Pancreas (tissue), 10 donors: Measurements from ENCODE around the gene SLC26A9. TPM values are rescaled to one million over a fixed set of nuclear protein-coding genes. Genes with fewer than 3 reads are reported as not detected.

Experiments used
- ATAC-seq, 4 donors: fragments of 200-7000 bp; cut with Tn5 transposase; one replicate each; pipeline versions ENCODE4 v1.8.0 to v1.9.1; 2020; ENCODE audit warnings: mild to moderate bottlenecking in 4 of 4, moderate library complexity in 4 of 4
- DNase-seq, 6 donors: peaks; one replicate each; pipeline ENCODE4 v3.0.0-alpha.2; 2020
- FAIRE-seq: peaks from 2 replicates; lab custom pipeline; 2012; peaks lifted over from hg19 to GRCh38; lab: Jason Lieb, UNC
- H3K27ac ChIP-seq, 4 donors: fragments of 200-600 bp; sonication (generic); 1 replicate in 3 of 4; 2 replicates in 1 of 4; pipeline versions ENCODE4 v1.5.0 to v1.8.0; 2020
- H3K27me3 ChIP-seq, 4 donors: fragments of 200-600 bp; one replicate each; pipeline ENCODE4 v1.8.0; 2021
- H3K36me3 ChIP-seq, 3 donors: fragments of 200-600 bp; sonication (generic) in 1 of 3; one replicate each; pipeline versions ENCODE4 v1.5.0 to v1.8.0; 2020 to 2021
- H3K4me1 ChIP-seq, 3 donors: fragments of 200-600 bp; one replicate each; pipeline ENCODE4 v1.8.0; 2021
- H3K4me3 ChIP-seq, 4 donors: fragments of 200-600 bp; sonication (generic) in 2 of 4; one replicate each; pipeline versions ENCODE4 v1.5.0 to v1.8.0; 2020 to 2021
- H3K9me3 ChIP-seq, 4 donors: fragments of 200-600 bp; one replicate each; pipeline ENCODE4 v1.8.0; 2021
- CTCF ChIP-seq, 4 donors: fragments of 200-600 bp; sonication (generic) in 3 of 4; IDR thresholded peaks; one replicate each; pipeline versions ENCODE4 v1.5.0 to v1.8.0; 2021; ENCODE audit warnings: antibody characterized with exemption in 4 of 4
- WGBS, 2 donors: extraction: QIAGEN DNeasy Blood & Tissue Kit; methylation state at CpG; one replicate each; pipeline ENCODE4 v1.1.7; 2013; 5-methylcytosine and 5-hydroxymethylcytosine counted together
- intact Hi-C, 3 donors: fragments of 100-400 bp; cut with DNase I; formaldehyde crosslinking; loops; one replicate each; pipeline versions ENCODE4 v1.11.1 to v1.14.2; 2022
- polyA plus RNA-seq, 2 donors: library from polyadenylated mRNA; stranded (reverse); fragments of 200-250 nt; gene quantifications; one replicate each; pipeline ENCODE4 v1.2.3, GENCODE V29; 2013
- total RNA-seq, 6 donors: library from RNA; stranded (reverse); fragmentation: NEBNext Ultra II Directional in 4 of 6; extraction: Animal tissue kit (Norgen Biotek cat#: 25700) in 4 of 6; gene quantifications; one replicate each; pipeline versions ENCODE4 v1.2.1 to v1.2.4, GENCODE V29; 2021 to 2023
- donor health status: healthy with polysubstance abuse.
- donor health status: DM: no; HTN: no; CAD: no; lungs with moderate emphysema.
- donor health status: DM: no; HTN: no; CAD: no.
- donor health status: control.
- donor health status: control.
- donor health status: Bipolar disorder and iron deficiency.
- donor health status: DM: yes; HTN: yes; CAD: no.
- donor health status: DM: no; HTN: no; CAD: no.
- donor health status: DM: no; HTN: no; CAD: no.
- donor health status: DM: yes; HTN: yes; CAD: no.

Gene SLC26A9
- total and polyA plus RNA-seq, 8 donors, result 0.56 to 6.5 (median 1.2) TPM

- no peak for TF ChIP-seq CTCF (IDR thresholded peaks at IDR 0.05)
- Histone ChIP-seq H3K4me3 (no peak overlapping the region), H3K27ac (no peak overlapping the region), H3K36me3 (no peaks in the 10 kb centered on the region), H3K4me1 (no peaks in the 10 kb centered on the region), H3K9me3 (no peaks in the 10 kb centered on the region), H3K27me3 (no peaks in the 10 kb centered on the region)
- intact Hi-C loops, result loop anchor here in 2 of 3 donors (5.0 to 10.0 kb wide), 3 partner anchors 50 to 180 kb away; no protein-coding TSS in a partner anchor
- FAIRE-seq, result no peak
- DNase-seq, result no peak
- no peak for ATAC-seq
Observed at GRCh38 chr1:205924460-205924790, 18.8 kb downstream of the SLC26A9 start.

GRCh38 chr1:205923651-205924459, 19.4 kb downstream of the SLC26A9 start:
- intact Hi-C loops, result loop anchor here in 2 of 3 donors (5.0 to 10.0 kb wide), 3 partner anchors 51 to 181 kb away; no protein-coding TSS in a partner anchor
- H3K27ac ChIP-seq, result no peak overlapping the region
- H3K4me3 ChIP-seq, result no peak overlapping the region
- no peaks in the 10 kb centered on the region for H3K4me1 ChIP-seq
- DNase-seq (peak in 1 of 6 donors; percentile 34), ATAC-seq (no peak), FAIRE-seq (no peak)
- no peaks in the 10 kb centered on the region for H3K36me3 ChIP-seq
- H3K9me3 ChIP-seq, result no peaks in the 10 kb centered on the region
- no peaks in the 10 kb centered on the region for H3K27me3 ChIP-seq
- TF ChIP-seq CTCF (IDR thresholded peaks at IDR 0.05), result no peak
- WGBS, 2 donors, result 93 to 95% methylated on average over 11 of the region's 11 CpGs

GRCh38 chr1:205922806-205923205, 20.4 kb downstream of the SLC26A9 start:
- DNase-seq (no peak), FAIRE-seq (no peak), ATAC-seq (no peak)
- 81 to 83% methylated on average over 6 of the region's 6 CpGs for WGBS, 2 donors
- intact Hi-C loops, result loop anchor here in 2 of 3 donors (5.0 to 10.0 kb wide), 3 partner anchors 52 to 182 kb away; no protein-coding TSS in a partner anchor
- Histone ChIP-seq H3K4me3 (no peak overlapping the region), H3K9me3 (no peaks in the 10 kb centered on the region), H3K4me1 (peaks cover 0 to 4% (median 3%) of the 10 kb centered on the region in 3 donors), H3K36me3 (no peaks in the 10 kb centered on the region), H3K27ac (no peak overlapping the region), H3K27me3 (no peaks in the 10 kb centered on the region)
- no peak for TF ChIP-seq CTCF (IDR thresholded peaks at IDR 0.05)

- H3K4me3 ChIP-seq, result no peak overlapping the region
- ATAC-seq (no peak), DNase-seq (no peak), FAIRE-seq (no peak)
- H3K4me1 ChIP-seq, result peaks cover 0 to 8% (median 8%) of the 10 kb centered on the region in 3 donors
- intact Hi-C loops, result loop anchor here in 2 of 3 donors (5.0 to 10.0 kb wide), 3 partner anchors 52 to 182 kb away; no protein-coding TSS in a partner anchor
- H3K9me3 ChIP-seq, result no peaks in the 10 kb centered on the region
- WGBS, 2 donors, result 92 to 93% methylated on average over 6 of the region's 6 CpGs
- no peaks in the 10 kb centered on the region for H3K36me3 ChIP-seq
- no peaks in the 10 kb centered on the region for H3K27me3 ChIP-seq
- no peak for TF ChIP-seq CTCF (IDR thresholded peaks at IDR 0.05)
- no peak overlapping the region for H3K27ac ChIP-seq
Observed at GRCh38 chr1:205922314-205922713, 20.9 kb downstream of the SLC26A9 start.

DNA sequence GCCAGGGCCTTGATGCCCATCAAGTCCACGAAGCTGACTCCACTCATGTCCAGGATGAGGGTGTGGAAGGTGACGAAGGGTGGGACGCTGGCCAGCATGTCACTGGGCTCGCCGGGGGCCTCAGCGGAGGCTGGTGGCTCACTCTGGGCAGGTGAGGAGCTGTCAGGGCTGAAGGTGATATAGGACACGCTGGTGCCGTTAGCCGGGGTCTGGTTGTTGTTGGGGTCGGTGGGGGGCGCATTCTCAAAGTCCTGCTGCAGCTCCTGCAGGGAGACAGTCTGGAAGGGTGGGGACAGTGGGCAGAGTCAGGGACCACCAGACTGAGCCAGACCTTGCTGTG, 21.7 kb downstream of the SLC26A9 start:
- DNase-seq (no peak), ATAC-seq (no peak), FAIRE-seq (no peak)
- 92 to 94% methylated on average over 11 of the region's 11 CpGs for WGBS, 2 donors
- H3K27me3 ChIP-seq, result no peaks in the 10 kb centered on the region
- H3K36me3 ChIP-seq, result no peaks in the 10 kb centered on the region
- H3K27ac ChIP-seq, result no peak overlapping the region
- intact Hi-C loops, result loop anchor here in 2 of 3 donors (5.0 to 10.0 kb wide), 3 partner anchors 53 to 183 kb away; no protein-coding TSS in a partner anchor
- H3K4me1 ChIP-seq, result peaks cover 0 to 14% (median 8%) of the 10 kb centered on the region in 3 donors
- no peaks in the 10 kb centered on the region for H3K9me3 ChIP-seq
- TF ChIP-seq CTCF (IDR thresholded peaks at IDR 0.05), result no peak
- H3K4me3 ChIP-seq, result no peak overlapping the region
